ENCODE measurements around the gene PTMA.

The PTMA gene

GRCh38 chr2:231676243-231676642, 32.1 kb upstream of the PTMA start:
- DNase-seq (ENCODE audit: low read depth in 2 of 2), result no peak

GRCh38 chr2:231677632-231678104, 30.7 kb upstream of the PTMA start:
- peak; percentile 61 to 76 for DNase-seq (ENCODE audit: low read depth in 2 of 2)

- DNase-seq (ENCODE audit: low read depth in 2 of 2), result no peak
Observed at GRCh38 chr2:231679908-231680284, 28.4 kb upstream of the PTMA start.

- DNase-seq (ENCODE audit: low read depth in 2 of 2), result no peak
Observed at GRCh38 chr2:231680285-231680991, 27.9 kb upstream of the PTMA start.

DNA sequence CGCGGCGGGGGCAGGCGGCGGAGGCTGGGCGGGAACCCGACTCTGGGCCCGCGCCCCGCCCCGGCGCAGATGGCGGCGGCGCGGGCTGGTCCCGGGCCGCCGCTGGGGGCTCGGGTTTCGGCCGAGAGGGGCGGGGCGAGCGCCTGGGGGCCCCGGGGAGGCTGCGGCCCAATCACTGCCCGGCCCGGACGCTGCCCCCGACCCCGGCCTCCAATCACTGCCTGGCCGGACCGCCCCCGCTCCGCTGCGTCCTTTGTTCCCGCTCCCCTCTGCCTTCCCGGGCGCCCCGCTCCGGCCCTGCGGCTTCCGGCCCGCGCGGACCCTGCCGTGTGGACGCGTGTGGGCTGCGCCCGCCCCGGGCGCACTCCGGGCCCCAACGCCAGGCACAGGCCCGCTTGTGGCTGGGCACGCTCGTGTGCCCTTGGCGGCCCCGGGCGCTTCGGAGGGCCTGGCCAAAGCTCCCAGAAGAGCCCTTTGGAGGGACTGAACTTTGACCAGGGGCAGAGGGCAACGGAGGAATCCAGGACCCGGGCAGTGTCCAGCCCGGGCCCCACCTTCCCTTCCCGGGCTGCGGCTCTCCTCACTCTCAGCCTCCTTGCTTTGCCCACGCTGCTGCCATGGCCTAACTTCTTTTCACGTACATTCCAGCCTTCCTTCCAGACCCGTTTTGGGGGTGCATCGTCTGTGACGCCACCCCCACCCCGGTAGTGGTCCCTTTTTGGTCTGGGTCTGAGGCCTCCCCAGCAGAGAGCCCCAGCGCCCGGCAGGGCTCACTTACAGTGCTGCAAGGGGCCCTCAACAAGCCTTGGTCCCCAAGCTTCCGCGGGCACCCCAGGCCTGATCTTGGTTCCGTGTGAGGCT, 27.1 kb upstream of the PTMA start:
- no peak for DNase-seq (ENCODE audit: low read depth in 2 of 2)

GRCh38 chr2:231682603-231683291, 25.6 kb upstream of the PTMA start:
- DNase-seq (ENCODE audit: low read depth in 2 of 2), result no peak

DNA sequence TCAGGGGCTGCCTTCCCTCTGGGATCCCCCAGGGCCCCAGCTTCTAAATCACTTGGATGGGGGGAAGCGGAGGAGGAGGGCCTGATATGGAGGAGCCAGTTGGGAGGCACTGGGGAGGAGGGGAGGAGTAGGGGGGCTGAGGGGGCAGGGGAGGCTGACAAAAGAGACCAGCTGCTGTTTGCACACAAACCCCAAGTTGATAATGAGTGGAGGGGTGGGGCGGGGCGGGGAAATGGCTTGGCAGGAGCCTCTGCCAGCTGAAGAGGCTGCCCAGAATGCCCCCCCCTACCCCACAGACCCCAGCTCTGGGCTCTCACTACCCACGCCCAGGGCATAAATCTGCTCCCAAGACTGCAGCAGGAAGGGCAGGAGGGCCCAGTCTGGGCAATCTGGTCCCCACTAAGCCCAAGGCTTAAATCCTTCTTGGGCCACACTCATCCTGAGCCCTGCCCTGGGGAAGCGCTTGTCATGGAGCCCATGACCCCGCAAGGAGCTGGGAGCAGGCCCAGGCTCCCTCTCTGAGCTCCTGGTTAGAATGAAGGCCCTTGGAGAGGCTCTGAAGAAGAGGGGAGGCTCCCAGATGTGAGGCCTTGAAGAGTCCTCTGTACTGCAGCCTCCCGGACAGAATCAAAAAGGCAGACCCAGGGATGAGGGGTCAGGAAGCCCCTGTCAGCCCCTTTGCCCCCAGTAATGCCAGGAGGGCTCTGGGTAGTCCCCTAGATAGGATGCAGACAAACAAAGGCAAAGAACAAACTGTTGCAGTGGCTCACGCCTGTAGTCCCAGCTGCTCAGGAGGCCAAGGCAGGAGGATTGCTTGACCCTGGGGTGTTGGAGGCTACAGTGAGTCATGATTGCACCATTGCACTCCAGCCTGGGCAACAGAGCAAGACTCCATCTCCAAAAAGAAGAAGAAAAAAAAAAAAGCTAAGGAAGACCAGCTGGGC, 24.8 kb upstream of the PTMA start:
- DNase-seq (ENCODE audit: low read depth in 2 of 2), result no peak

- no peak for DNase-seq (ENCODE audit: low read depth in 2 of 2)
Observed at GRCh38 chr2:231684314-231685223, 23.8 kb upstream of the PTMA start.

DNA sequence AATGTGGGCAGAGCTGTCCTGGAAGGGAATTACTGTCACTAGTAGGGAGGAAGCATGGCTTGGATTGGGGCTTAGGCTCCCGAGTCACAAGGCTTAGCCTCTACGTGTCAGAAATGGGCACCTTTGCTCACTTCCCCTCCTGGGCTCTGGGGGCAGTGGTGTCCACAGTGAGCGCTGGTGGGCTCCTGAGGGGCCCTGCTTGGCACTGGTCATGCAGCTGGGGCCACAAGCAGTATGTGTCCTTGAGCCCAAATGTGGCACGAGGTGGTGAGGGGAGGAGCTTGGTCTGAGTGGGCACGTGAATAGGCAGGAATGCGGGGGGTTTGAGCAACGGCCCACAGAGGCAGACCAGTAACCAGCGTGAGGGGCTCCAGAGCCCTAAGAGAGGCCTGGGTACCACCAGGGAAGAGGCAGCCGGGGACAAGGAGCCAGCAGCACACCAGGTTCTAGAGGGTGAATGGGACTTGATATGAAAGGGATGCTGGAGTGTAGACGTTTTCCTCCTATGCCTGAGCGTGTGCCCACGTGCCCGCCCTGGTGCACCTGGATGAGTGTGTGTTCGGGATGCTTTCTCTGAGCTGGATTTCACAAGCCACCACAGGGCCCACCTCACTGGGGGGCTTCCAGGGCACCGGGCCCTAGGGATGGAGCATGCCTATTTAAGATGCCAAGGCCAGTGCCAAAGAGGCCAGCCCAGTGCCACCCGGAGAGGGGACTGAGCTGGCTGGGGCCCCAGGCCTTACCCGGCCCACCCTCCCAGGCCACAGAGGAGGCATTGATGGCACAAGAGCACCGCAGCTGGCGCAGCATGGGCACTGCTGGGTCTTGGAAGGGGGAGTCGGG, 22.8 kb upstream of the PTMA start:
- DNase-seq (ENCODE audit: low read depth in 2 of 2), result no peak

GRCh38 chr2:231686192-231687100, 21.9 kb upstream of the PTMA start:
- DNase-seq (ENCODE audit: low read depth in 2 of 2), result no peak

- DNase-seq (ENCODE audit: low read depth in 2 of 2), result peak; percentile 57 to 60
Observed at GRCh38 chr2:231687133-231687852, 21.0 kb upstream of the PTMA start.

- DNase-seq (ENCODE audit: low read depth in 2 of 2), result no peak
Observed at GRCh38 chr2:231687961-231688360, 20.4 kb upstream of the PTMA start.

DNA sequence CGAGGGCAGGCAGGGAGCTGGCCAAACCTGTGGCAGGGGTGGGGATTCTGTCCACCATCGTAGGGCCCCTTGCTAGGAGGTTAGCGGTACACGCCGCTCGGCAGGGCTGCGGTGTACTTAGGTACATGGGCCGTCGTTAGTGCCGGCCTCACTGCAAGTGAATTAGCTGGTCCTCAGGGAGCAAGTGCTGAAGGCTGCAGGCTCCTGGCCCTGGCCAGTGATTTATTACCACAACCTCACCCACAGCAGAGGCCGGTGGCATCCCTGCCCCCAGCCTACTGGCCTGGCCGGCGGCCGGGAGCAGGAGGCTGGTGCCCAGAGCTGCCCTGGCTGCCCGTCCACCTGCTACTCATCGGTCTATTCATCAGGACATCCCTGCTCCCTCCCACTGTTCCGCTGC, 19.6 kb upstream of the PTMA start:
- no peak for DNase-seq (ENCODE audit: low read depth in 2 of 2)

DNA sequence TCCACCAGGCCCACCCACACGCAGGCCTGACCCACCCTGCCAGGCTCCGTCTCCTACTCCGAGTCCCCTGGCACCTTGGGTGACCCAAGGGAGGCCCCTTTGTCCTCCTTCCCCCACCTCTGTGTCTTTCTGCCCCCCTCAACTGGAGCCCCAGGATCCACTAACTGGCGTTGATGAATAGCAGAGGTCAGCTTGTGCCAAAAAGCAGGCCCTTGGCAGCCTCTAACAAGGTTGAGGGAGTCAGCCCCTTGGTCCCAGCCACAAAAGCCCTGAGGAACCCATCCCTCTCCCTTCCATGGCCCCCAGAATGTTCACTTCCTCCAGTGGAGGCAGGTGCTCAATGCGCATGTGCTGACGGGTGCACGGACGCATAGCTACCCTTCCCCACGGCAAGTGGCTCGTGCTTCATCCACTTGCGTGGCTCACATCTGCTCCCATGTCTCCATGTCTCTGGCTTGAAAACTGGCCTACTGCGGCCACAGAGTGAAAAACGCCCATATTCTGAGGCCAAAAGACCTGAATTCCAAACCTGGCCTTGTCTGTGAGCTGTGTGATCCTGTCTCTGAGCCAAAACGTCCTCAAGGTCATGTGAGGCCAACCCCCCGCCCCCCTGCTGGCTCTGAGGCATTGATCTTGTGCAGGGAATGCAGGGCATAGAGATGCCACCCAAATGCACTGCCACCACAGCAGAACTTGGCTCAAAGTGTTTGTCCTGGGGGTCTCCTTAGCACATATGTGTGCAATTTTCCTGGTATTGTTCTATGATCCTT, 19.0 kb upstream of the PTMA start:
- no peak for DNase-seq (ENCODE audit: low read depth in 2 of 2)

DNA sequence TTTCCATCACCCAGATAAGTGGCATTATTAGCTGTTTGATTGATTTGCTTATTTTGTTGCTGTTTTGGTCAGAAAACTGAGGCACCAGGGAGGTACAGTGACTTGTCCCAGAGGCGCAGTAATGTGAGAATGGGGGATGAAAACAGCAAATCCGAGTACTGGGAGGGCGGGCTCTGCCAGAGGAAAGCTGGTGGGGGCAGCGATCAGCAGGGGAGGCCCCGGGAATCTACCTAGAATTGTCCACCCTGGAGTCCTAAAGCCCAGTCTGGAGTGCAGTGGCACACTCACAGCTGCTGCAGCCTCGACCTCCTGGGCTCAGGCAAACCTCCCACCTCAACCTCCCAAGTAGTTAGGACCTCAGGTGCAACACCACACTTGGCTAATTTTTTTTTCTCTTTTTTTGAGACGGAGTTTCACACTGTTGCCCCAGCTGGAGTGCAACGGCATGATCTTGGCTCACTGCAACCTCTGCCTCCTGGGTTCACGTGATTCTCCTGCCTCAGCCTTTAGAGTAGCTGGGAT, 17.0 kb upstream of the PTMA start:
- no peak for DNase-seq (ENCODE audit: low read depth in 2 of 2)

- DNase-seq (ENCODE audit: low read depth in 2 of 2), result no peak
Observed at GRCh38 chr2:231692847-231693246, 15.5 kb upstream of the PTMA start.

DNA sequence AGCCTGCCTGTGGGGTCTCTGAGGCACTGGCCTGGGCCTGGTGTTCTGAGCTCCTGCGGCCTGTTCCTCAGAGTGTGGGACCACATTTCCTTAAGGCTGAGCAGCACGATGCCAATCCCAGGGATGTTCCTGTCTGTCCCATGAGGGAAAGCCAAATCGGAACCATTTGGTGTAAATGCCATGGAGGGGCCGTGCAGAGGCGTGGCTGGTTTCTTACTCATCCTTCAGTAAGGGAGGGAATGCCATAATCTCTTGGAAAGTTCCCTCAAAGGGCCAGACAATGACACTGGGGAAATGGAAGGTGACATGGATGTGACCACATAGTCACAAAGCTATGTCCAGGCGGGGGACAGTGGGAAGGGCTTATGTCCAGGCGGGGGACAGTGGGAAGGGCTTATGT, 14.4 kb upstream of the PTMA start:
- DNase-seq (ENCODE audit: low read depth in 2 of 2), result no peak

Data from stimulated activated CD8-positive, alpha-beta memory T cell treated with anti-CD3 and anti-CD28 coated beads, Interleukin-2, amount 100 ng/mL, for 48 hours (primary cell).